ENCODE measurements around the gene OTOP3. TPM values are rescaled to one million over a fixed set of nuclear protein-coding genes. Genes with fewer than 3 reads are reported as not detected.

OTOP3 gene
- total RNA-seq, 1 donor from 2014 or later = 0.57 TPM

GRCh38 chr17:74995847-74996246 is 60.1 kb downstream of the OTOP3 start:
- Mint-ChIP-seq H3K36me3 (ENCODE audit: insufficient read depth) (peaks cover 1% of the 10 kb centered on the region), H3K4me1 (ENCODE audit: low read depth) (peaks cover 11% of the 10 kb centered on the region), H3K9me3 (ENCODE audit: low read depth) (no peaks in the 10 kb centered on the region), H3K27me3 (no peaks in the 10 kb centered on the region), H3K4me3 (ENCODE audit: low read depth) (no peak overlapping the region), H3K27ac (peak overlapping the region; percentile 53)
- no peak for DNase-seq (ENCODE audit: low spot score, unreplicated experiment)
- TF ChIP-seq CTCF (IDR thresholded peaks at IDR 0.05; ENCODE audit: unreplicated experiment) = no peak

GRCh38 chr17:74998783-74999182 is 63.1 kb downstream of the OTOP3 start:
- H3K27ac Mint-ChIP-seq = no peak overlapping the region
- no peaks in the 10 kb centered on the region for H3K27me3 Mint-ChIP-seq
- TF ChIP-seq CTCF (IDR thresholded peaks at IDR 0.05; ENCODE audit: unreplicated experiment) = no peak
- no peak overlapping the region for H3K4me3 Mint-ChIP-seq (ENCODE audit: low read depth)
- no peak for DNase-seq (ENCODE audit: low spot score, unreplicated experiment)
- no peaks in the 10 kb centered on the region for H3K4me1 Mint-ChIP-seq (ENCODE audit: low read depth)
- no peaks in the 10 kb centered on the region for H3K9me3 Mint-ChIP-seq (ENCODE audit: low read depth)
- H3K36me3 Mint-ChIP-seq (ENCODE audit: insufficient read depth) = peaks cover 5% of the 10 kb centered on the region

GRCh38 chr17:74999523-74999922 is 63.8 kb downstream of the OTOP3 start:
- Mint-ChIP-seq H3K9me3 (ENCODE audit: low read depth) (no peaks in the 10 kb centered on the region), H3K4me3 (ENCODE audit: low read depth) (no peak overlapping the region), H3K36me3 (ENCODE audit: insufficient read depth) (peaks cover 7% of the 10 kb centered on the region), H3K4me1 (ENCODE audit: low read depth) (no peaks in the 10 kb centered on the region), H3K27ac (no peak overlapping the region), H3K27me3 (no peaks in the 10 kb centered on the region)
- no peak for TF ChIP-seq CTCF (IDR thresholded peaks at IDR 0.05; ENCODE audit: unreplicated experiment)
- DNase-seq (ENCODE audit: low spot score, unreplicated experiment) = no peak

Other genes with a start within 250 kb of the OTOP3 start
- gene CD300LF, start 223.0 kb upstream of the OTOP3 start, total RNA-seq = not detected in 2 replicates
- gene RAB37, start 198.6 kb upstream of the OTOP3 start, total RNA-seq = 3.2 TPM in 2 replicates
- 135 and 143 TPM in 2 replicates for gene NHERF1, start 187.3 kb upstream of the OTOP3 start, total RNA-seq
- 59.6 and 60.2 TPM in 2 replicates for gene NAT9, start 159.6 kb upstream of the OTOP3 start, total RNA-seq
- 0.57 and 0.84 TPM in 2 replicates for gene GRIN2C, start 76.0 kb upstream of the OTOP3 start, total RNA-seq
- 16.9 and 18.2 TPM in 2 replicates for gene FDXR, start 62.9 kb upstream of the OTOP3 start, total RNA-seq
- 0.14 and 0.42 TPM in 2 replicates for gene FADS6, start 42.3 kb upstream of the OTOP3 start, total RNA-seq
- gene USH1G, start 12.6 kb upstream of the OTOP3 start, total RNA-seq = 0.18 and 0.19 TPM in 2 replicates
- not detected in 2 replicates for gene OTOP2, start 11.6 kb upstream of the OTOP3 start, total RNA-seq
- gene HID1, start 36.9 kb downstream of the OTOP3 start, total RNA-seq = 94.2 and 101 TPM in 2 replicates
- 17.2 and 17.8 TPM in 2 replicates for gene CDR2L, start 51.7 kb downstream of the OTOP3 start, total RNA-seq
- 26.5 and 26.8 TPM in 2 replicates for gene MRPL58, start 76.8 kb downstream of the OTOP3 start, total RNA-seq
- gene ATP5PD, start 111.1 kb downstream of the OTOP3 start, total RNA-seq = 160 and 163 TPM in 2 replicates
- 24.9 and 27.1 TPM in 2 replicates for gene KCTD2, start 111.3 kb downstream of the OTOP3 start, total RNA-seq
- 16.0 and 16.9 TPM in 2 replicates for gene SLC16A5, start 152.1 kb downstream of the OTOP3 start, total RNA-seq
- 16.7 and 16.9 TPM in 2 replicates for gene ARMC7, start 174.1 kb downstream of the OTOP3 start, total RNA-seq
- gene NT5C, start 195.8 kb downstream of the OTOP3 start, total RNA-seq = 53.3 and 58.8 TPM in 2 replicates
- 202 TPM in 2 replicates for gene JPT1, start 218.6 kb downstream of the OTOP3 start, total RNA-seq
- gene SUMO2, start 247.1 kb downstream of the OTOP3 start, total RNA-seq = 616 and 633 TPM in 2 replicates